A549 (cell line): ENCODE measurements around the gene ANKRD11.

Experiments
- CTCF ChIP-seq: fragments of >200 bp; sonication (Bioruptor Twin); formaldehyde crosslinking; IDR thresholded peaks from 3 replicates; pipeline ENCODE4 v1.5.1; 2016
- E2F6 ChIP-seq: IDR thresholded peaks from 2 replicates; pipeline ENCODE4 v1.6.1; 2012; ENCODE audit warnings: low read depth, borderline replicate concordance
- EP300 ChIP-seq, 2 experiments: fragments of >200 bp; sonication (Bioruptor Twin); formaldehyde crosslinking; IDR thresholded peaks; 2 replicates in 1 of 2; 3 replicates in 1 of 2; pipeline ENCODE4 v1.6.1; 2016 to 2017
- MAX ChIP-seq: IDR thresholded peaks from 2 replicates; pipeline ENCODE4 v1.6.1; 2012
- POLR2A ChIP-seq: IDR thresholded peaks from 2 replicates; pipeline ENCODE4 v1.6.1; 2012; ENCODE audit warnings: mild to moderate bottlenecking, low read length
- RAD21 ChIP-seq, 2 experiments: fragments of >200 bp in 1 of 2; sonication (Bioruptor Twin) in 1 of 2; formaldehyde crosslinking in 1 of 2; IDR thresholded peaks in 1 of 2; conservative IDR thresholded peaks in 1 of 2; 2 replicates in 1 of 2; 3 replicates in 1 of 2; pipeline ENCODE4 v1.6.1; 2012 to 2018; ENCODE audit warnings: inconsistent platforms in 1 of 2
- RFX5 ChIP-seq: fragments of 450-650 bp; IDR thresholded peaks from 2 replicates; pipeline ENCODE4 v1.7.1; 2014; ENCODE audit warnings: antibody characterized with exemption, mild to moderate bottlenecking, moderate library complexity
- SMC3 ChIP-seq: fragments of >200 bp; sonication (Bioruptor Twin); formaldehyde crosslinking; IDR thresholded peaks from 3 replicates; pipeline ENCODE4 v1.6.1; 2018; ENCODE audit warnings: inconsistent platforms
- SREBF2 ChIP-seq: fragments of 450-650 bp; IDR thresholded peaks from 2 replicates; pipeline ENCODE4 v1.6.1; 2014; ENCODE audit warnings: mild to moderate bottlenecking, moderate library complexity

- TF ChIP-seq EP300 (IDR thresholded peaks at IDR 0.05): no peak
- TF ChIP-seq CTCF: no peak
- TF ChIP-seq E2F6: no peak
- TF ChIP-seq SREBF2: no peak
- TF ChIP-seq RAD21 (conservative IDR thresholded peaks at IDR 0.05 in 1 of 2, IDR thresholded peaks at IDR 0.05 in 1 of 2): no peak
- no peak for TF ChIP-seq MAX
- no peak for TF ChIP-seq RFX5
- TF ChIP-seq SMC3: no peak
- no peak for TF ChIP-seq POLR2A
Observed at GRCh38 chr16:89290887-89291286, 199.5 kb downstream of the ANKRD11 start.
